Measurements from ENCODE around the gene RAI1. TPM values are rescaled to one million over a fixed set of nuclear protein-coding genes. Genes with fewer than 3 reads are reported as not detected.
A peak's percentile ranks its signal among the peaks of the same experiment; 100 is the strongest.

The RAI1 gene
- total RNA-seq, 1 donor from 2014 or later, result 39.1 TPM

DNA sequence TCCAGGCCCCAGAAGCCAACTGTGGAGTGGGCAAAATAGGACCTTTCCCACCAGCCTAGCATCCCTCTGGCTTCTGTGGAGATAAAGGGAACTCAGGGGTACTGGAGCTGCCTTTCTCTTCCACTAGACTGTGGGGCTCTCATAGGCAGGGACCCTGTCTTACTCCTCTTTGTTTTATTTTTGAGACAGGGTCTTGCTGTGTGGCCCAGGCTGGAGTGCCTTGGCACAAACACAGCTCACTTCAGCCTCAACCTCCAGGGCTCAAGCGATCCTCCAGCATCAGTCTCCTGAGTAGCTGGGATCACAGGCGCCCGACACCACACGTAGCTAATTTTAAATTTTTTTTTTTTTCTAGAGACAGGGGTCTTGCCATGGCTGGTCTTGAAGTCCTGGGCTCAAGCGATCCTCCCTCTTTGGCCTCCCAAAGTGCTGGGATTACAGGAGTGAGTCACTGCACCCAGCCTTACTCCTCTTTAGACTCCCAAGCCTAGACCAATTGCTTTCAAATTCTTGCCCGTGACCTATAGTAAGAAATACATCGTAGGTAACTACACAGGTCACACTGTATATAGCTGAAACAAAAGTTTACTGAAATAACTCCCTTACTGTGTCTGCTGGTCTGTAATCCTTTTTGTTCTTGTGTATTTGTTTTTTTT is 2.6 kb downstream of the RAI1 start:
- Mint-ChIP-seq H3K4me1 (ENCODE audit: low read depth, unreplicated experiment) (peaks cover 34% of the 10 kb centered on the region), H3K27ac (ENCODE audit: unreplicated experiment) (peak overlapping the region; percentile 97), H3K4me3 (ENCODE audit: unreplicated experiment) (peak overlapping the region; percentile 83), H3K27me3 (ENCODE audit: low read depth, unreplicated experiment) (peaks cover 11% of the 10 kb centered on the region), H3K9me3 (ENCODE audit: unreplicated experiment) (no peaks in the 10 kb centered on the region), H3K36me3 (ENCODE audit: low read depth, unreplicated experiment) (no peaks in the 10 kb centered on the region)
- peaks cover 55% of the 10 kb centered on the region for H4K20me1 ChIP-seq (ENCODE audit: insufficient read depth, low read length)
- H3K9ac ChIP-seq (ENCODE audit: low read length), result peak overlapping the region; percentile 94
- peaks cover 72% of the 10 kb centered on the region for H3K79me2 ChIP-seq (ENCODE audit: insufficient read depth, low read length)
- peaks cover 30% of the 10 kb centered on the region for H3K4me1 ChIP-seq (ENCODE audit: insufficient read depth, low read length)
- no peaks in the 10 kb centered on the region for H3K27me3 ChIP-seq (ENCODE audit: insufficient read depth, low read length)
- TF ChIP-seq EZH2 (IDR thresholded peaks at IDR 0.05; ENCODE audit: insufficient read depth, low read length), result no peak
- no peaks in the 10 kb centered on the region for H3K9me3 ChIP-seq (ENCODE audit: insufficient read depth, low read depth, low read length)
- FAIRE-seq (no peak), DNase-seq (ENCODE audit: low read depth) (no peak)
- peak overlapping the region; percentile 91 for H3K27ac ChIP-seq (ENCODE audit: low read depth, low read length)
- peak overlapping the region; percentile 93 for H3K4me2 ChIP-seq (ENCODE audit: low read length)
- no peaks in the 10 kb centered on the region for H3K36me3 ChIP-seq (ENCODE audit: insufficient read depth, low read length)
- H3K4me3 ChIP-seq (ENCODE audit: insufficient read depth, low read depth, low read length), result peak overlapping the region; percentile 63
- H2AFZ ChIP-seq (ENCODE audit: low read depth, low read length), result peak overlapping the region; percentile 53

DNA sequence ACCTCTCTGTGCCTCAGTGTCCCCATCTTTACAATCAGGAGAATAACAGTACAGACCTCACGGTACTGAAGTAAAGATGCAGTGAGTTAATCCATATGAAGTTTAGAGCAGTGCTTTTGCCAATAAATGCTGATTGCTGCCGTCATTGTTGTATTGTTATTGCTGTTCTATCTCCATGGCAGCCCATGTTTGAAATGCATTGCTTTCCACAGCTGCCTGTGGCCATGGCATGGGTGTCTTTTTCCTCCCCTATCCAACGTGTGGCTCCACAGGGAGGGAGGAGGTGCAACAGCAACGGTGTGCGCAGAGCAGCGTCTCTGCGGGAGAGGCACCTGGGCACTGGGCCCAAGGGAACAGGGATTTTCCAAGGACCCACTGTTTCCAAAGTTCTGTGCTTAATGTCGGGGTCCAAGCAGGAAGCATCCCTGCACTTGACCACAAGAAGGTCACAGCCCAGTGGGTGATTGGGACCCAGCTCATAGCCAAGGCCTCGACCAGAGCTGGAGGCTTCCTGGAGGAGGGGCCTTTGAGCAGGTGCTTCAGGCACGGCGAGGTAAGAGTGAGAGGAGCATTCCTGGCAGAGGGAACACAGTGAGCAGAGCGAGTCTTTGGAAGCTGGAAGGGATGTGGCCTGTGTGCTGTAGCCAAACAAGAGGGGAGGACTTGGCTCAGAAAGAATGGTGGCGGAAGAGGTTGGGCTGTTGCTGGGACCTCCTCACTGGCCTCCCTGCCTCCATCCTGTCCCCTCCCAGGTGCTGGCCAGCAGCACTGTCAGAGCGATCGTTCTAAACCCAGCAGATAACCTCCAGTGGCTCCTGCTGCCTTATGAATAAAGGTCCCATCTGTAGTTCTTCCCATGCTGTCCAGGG is 3.9 kb downstream of the RAI1 start:
- peak overlapping the region; percentile 91 for H3K27ac Mint-ChIP-seq (ENCODE audit: unreplicated experiment)
- H2AFZ ChIP-seq (ENCODE audit: low read depth, low read length), result no peak overlapping the region
- peaks cover 2% of the 10 kb centered on the region for H3K36me3 Mint-ChIP-seq (ENCODE audit: low read depth, unreplicated experiment)
- H3K4me1 ChIP-seq (ENCODE audit: insufficient read depth, low read length), result peaks cover 30% of the 10 kb centered on the region
- no peak for TF ChIP-seq EZH2 (IDR thresholded peaks at IDR 0.05; ENCODE audit: insufficient read depth, low read length)
- H3K4me3 Mint-ChIP-seq (ENCODE audit: unreplicated experiment), result peak overlapping the region; percentile 40
- H3K79me2 ChIP-seq (ENCODE audit: insufficient read depth, low read length), result peaks cover 85% of the 10 kb centered on the region
- DNase-seq (ENCODE audit: low read depth) (no peak), FAIRE-seq (no peak)
- peak overlapping the region; percentile 78 for H3K9ac ChIP-seq (ENCODE audit: low read length)
- H3K27me3 ChIP-seq (ENCODE audit: insufficient read depth, low read length), result no peaks in the 10 kb centered on the region
- H3K9me3 ChIP-seq (ENCODE audit: insufficient read depth, low read depth, low read length), result no peaks in the 10 kb centered on the region
- H3K4me3 ChIP-seq (ENCODE audit: insufficient read depth, low read depth, low read length), result no peak overlapping the region
- H3K27ac ChIP-seq (ENCODE audit: low read depth, low read length), result peak overlapping the region; percentile 80
- H3K9me3 Mint-ChIP-seq (ENCODE audit: unreplicated experiment), result no peaks in the 10 kb centered on the region
- H3K4me2 ChIP-seq (ENCODE audit: low read length), result peak overlapping the region; percentile 79
- peaks cover 4% of the 10 kb centered on the region for H3K27me3 Mint-ChIP-seq (ENCODE audit: low read depth, unreplicated experiment)
- peaks cover 66% of the 10 kb centered on the region for H4K20me1 ChIP-seq (ENCODE audit: insufficient read depth, low read length)
- no peaks in the 10 kb centered on the region for H3K36me3 ChIP-seq (ENCODE audit: insufficient read depth, low read length)
- peaks cover 35% of the 10 kb centered on the region for H3K4me1 Mint-ChIP-seq (ENCODE audit: low read depth, unreplicated experiment)

DNA sequence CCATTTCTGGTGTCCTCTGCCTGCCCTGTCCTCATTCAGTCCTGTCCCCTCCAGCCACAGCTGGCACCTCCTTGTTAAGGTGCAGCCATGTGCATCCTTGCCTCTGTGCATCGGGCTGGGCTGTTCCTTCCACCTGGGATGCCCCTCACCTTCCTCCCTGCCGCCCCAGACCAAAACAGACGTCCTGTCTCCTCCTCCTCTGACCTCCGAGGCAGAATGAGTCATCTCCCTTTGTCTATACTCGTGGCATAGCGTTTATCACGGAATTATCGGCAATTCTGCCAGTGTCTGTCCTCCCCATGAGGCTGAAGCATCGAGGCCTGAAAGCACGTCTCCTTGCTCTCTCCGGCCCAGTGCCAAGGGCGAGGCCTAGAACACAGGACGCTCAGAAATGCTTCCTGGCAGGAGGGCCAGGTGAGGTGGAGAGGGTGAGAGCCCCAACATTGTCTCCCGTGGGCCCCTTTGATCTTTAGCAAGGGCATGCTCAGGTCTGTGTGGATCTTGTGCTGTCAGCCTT is 4.6 kb downstream of the RAI1 start:
- peak overlapping the region; percentile 27 for H3K4me3 ChIP-seq (ENCODE audit: insufficient read depth, low read depth, low read length)
- Mint-ChIP-seq H3K36me3 (ENCODE audit: low read depth, unreplicated experiment) (peaks cover 5% of the 10 kb centered on the region), H3K4me3 (ENCODE audit: unreplicated experiment) (peak overlapping the region; percentile 52), H3K27ac (ENCODE audit: unreplicated experiment) (peak overlapping the region; percentile 91), H3K9me3 (ENCODE audit: unreplicated experiment) (no peaks in the 10 kb centered on the region), H3K4me1 (ENCODE audit: low read depth, unreplicated experiment) (peaks cover 41% of the 10 kb centered on the region), H3K27me3 (ENCODE audit: low read depth, unreplicated experiment) (no peaks in the 10 kb centered on the region)
- H3K79me2 ChIP-seq (ENCODE audit: insufficient read depth, low read length), result peaks cover 92% of the 10 kb centered on the region
- H3K4me2 ChIP-seq (ENCODE audit: low read length), result peak overlapping the region; percentile 79
- peak overlapping the region; percentile 78 for H3K9ac ChIP-seq (ENCODE audit: low read length)
- peaks cover 66% of the 10 kb centered on the region for H4K20me1 ChIP-seq (ENCODE audit: insufficient read depth, low read length)
- peak overlapping the region; percentile 52 for H2AFZ ChIP-seq (ENCODE audit: low read depth, low read length)
- TF ChIP-seq, protein P1, sequence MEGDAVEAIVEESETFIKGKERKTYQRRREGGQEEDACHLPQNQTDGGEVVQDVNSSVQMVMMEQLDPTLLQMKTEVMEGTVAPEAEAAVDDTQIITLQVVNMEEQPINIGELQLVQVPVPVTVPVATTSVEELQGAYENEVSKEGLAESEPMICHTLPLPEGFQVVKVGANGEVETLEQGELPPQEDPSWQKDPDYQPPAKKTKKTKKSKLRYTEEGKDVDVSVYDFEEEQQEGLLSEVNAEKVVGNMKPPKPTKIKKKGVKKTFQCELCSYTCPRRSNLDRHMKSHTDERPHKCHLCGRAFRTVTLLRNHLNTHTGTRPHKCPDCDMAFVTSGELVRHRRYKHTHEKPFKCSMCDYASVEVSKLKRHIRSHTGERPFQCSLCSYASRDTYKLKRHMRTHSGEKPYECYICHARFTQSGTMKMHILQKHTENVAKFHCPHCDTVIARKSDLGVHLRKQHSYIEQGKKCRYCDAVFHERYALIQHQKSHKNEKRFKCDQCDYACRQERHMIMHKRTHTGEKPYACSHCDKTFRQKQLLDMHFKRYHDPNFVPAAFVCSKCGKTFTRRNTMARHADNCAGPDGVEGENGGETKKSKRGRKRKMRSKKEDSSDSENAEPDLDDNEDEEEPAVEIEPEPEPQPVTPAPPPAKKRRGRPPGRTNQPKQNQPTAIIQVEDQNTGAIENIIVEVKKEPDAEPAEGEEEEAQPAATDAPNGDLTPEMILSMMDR (IDR thresholded peaks at IDR 0.05; ENCODE audit: insufficient read depth, low read depth, low read length), result no peak
- TF ChIP-seq EZH2 (IDR thresholded peaks at IDR 0.05; ENCODE audit: insufficient read depth, low read length), result no peak
- H3K27me3 ChIP-seq (ENCODE audit: insufficient read depth, low read length), result no peaks in the 10 kb centered on the region
- peaks cover 30% of the 10 kb centered on the region for H3K4me1 ChIP-seq (ENCODE audit: insufficient read depth, low read length)
- no peaks in the 10 kb centered on the region for H3K36me3 ChIP-seq (ENCODE audit: insufficient read depth, low read length)
- peak overlapping the region; percentile 80 for H3K27ac ChIP-seq (ENCODE audit: low read depth, low read length)
- FAIRE-seq (no peak), DNase-seq (ENCODE audit: low read depth) (peak; percentile 79)
- H3K9me3 ChIP-seq (ENCODE audit: insufficient read depth, low read depth, low read length), result no peaks in the 10 kb centered on the region
